Urinary bladder (tissue), 4 donors: ENCODE measurements around the gene MAGI3. TPM values are rescaled to one million over a fixed set of nuclear protein-coding genes. Genes with fewer than 3 reads are reported as not detected.

Experiments used
- DNase-seq: peaks from one replicate; pipeline ENCODE4 v3.0.0-alpha.2; 2015; ENCODE audit errors: extremely low spot score
- H3K27ac ChIP-seq: one replicate; pipeline ENCODE4 v1.5.1; 2013; ENCODE audit warnings: low read depth, mild to moderate bottlenecking, moderate library complexity
- H3K36me3 ChIP-seq: one replicate; pipeline ENCODE4 v1.6.1; 2013; ENCODE audit warnings: mild to moderate bottlenecking, moderate library complexity; ENCODE audit not compliant: insufficient read depth
- H3K4me1 ChIP-seq: one replicate; pipeline ENCODE4 v1.6.1; 2013; ENCODE audit warnings: mild to moderate bottlenecking, moderate library complexity; ENCODE audit not compliant: insufficient read depth
- H3K4me3 ChIP-seq: one replicate; pipeline ENCODE4 v1.5.1; 2013; ENCODE audit warnings: low read depth, low read length
- WGBS: extraction: QIAGEN DNeasy Blood & Tissue Kit; methylation state at CpG from one replicate; pipeline ENCODE4 v1.1.7; 2013; 5-methylcytosine and 5-hydroxymethylcytosine counted together
- polyA plus RNA-seq: library from polyadenylated mRNA; stranded (reverse); fragments of 200-250 nt; gene quantifications from one replicate; pipeline ENCODE4 v1.2.3, GENCODE V29; 2013
- total RNA-seq: library from RNA; depleted of rRNA; stranded (reverse); fragments of >200 nt; gene quantifications from one replicate; pipeline ENCODE4 v1.2.3, GENCODE V29; 2014
- donor health status: healthy with polysubstance abuse.
- donor health status: healthy.

Gene MAGI3
- total RNA-seq (34.7 TPM), polyA plus RNA-seq (6.1 TPM)

- under 1% methylated on average over 89 of the region's 89 CpGs for WGBS
- Histone ChIP-seq H3K36me3 (no peaks in the 10 kb centered on the region), H3K4me3 (peak within 1 kb of the TSS; percentile 99), H3K4me1 (no peaks in the 10 kb centered on the region), H3K27ac (peak within 1 kb of the TSS; percentile 86)
- peak; percentile 98 for DNase-seq
These were observed at the start of gene MAGI3 for GRCh38 chr1:113389953-113390834. TSS of gene MAGI3 (plus strand) at chr1:113390515. CDS start at chr1:113391034, 519 bp downstream.

GRCh38 chr1:113353580-113353979 is 36.7 kb upstream of the MAGI3 start:
- DNase-seq, result no peak
- Histone ChIP-seq H3K36me3 (no peaks in the 10 kb centered on the region), H3K27ac (no peak overlapping the region), H3K4me3 (no peak overlapping the region), H3K4me1 (no peaks in the 10 kb centered on the region)
- 49% methylated on average over 2 of the region's 2 CpGs for WGBS

DNA sequence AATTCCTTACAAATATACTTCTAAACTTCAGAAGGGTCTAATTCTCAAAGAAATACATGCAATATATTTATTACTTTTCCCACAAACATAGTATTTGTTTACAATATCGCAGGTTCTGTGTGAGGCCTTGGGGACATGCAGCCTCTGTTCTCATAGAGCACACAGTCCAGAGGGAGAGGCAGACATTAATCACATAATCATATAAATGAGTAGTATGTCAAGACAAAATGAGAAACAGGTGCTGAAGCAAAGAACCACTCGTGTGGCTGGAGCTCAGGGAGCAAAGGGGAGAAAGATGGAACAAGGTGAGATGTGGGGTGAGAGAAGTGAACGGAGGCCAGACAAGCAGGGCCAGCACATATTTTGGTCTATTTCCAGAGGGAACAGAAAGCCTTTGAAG is 26.4 kb upstream of the MAGI3 start:
- H3K4me1 ChIP-seq, result no peaks in the 10 kb centered on the region
- H3K27ac ChIP-seq, result no peak overlapping the region
- no peak overlapping the region for H3K4me3 ChIP-seq
- 54% methylated on average over 3 of the region's 3 CpGs for WGBS
- no peak for DNase-seq
- no peaks in the 10 kb centered on the region for H3K36me3 ChIP-seq

GRCh38 chr1:113369040-113369439 is 21.3 kb upstream of the MAGI3 start:
- no peaks in the 10 kb centered on the region for H3K4me1 ChIP-seq
- DNase-seq, result no peak
- no peak overlapping the region for H3K27ac ChIP-seq
- no peaks in the 10 kb centered on the region for H3K36me3 ChIP-seq
- H3K4me3 ChIP-seq, result no peak overlapping the region

DNA sequence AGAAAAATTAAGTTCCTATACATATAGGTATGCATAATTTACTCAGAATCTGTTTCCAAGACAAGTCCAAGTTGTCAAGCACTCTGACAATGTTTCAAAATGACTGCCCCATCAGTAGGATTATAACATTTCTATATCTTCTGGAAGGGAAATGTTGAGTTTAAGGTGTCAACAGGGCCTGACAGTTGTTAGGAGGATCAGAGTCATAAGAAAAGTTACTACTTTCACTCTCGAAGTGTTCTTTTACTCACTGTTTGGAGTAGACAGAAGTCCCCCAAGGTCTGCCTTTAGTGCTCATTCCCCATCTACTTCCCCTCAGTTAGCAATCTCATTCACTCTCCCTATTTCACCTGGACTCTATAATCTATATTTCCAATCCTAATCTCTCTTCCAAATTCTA is 20.6 kb upstream of the MAGI3 start:
- 84% methylated on average over 1 of the region's 1 CpG for WGBS
- Histone ChIP-seq H3K4me1 (no peaks in the 10 kb centered on the region), H3K4me3 (no peak overlapping the region), H3K27ac (no peak overlapping the region), H3K36me3 (no peaks in the 10 kb centered on the region)
- DNase-seq, result no peak

DNA sequence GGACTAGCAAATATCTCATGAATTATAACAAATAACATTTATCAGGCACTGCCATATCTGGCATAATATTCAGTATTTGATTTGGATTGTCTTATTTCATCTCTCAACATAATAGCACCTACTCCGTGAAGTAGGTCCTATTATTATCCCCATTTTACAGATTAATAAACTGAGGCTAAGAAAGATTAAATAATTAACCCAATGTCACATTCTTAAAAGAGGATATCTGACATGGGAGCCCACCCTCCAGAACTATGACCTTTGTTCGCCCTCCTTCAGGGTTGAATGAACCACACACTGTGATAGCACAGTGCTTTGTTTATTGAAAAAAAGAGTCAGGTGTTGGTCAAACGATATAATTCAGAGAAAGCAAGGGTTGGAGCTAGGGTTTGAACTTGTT is 19.4 kb upstream of the MAGI3 start:
- H3K36me3 ChIP-seq, result no peaks in the 10 kb centered on the region
- 91% methylated on average over 3 of the region's 3 CpGs for whole genome bisulfite sequencing
- no peak overlapping the region for H3K27ac ChIP-seq
- no peak for DNase-seq
- H3K4me1 ChIP-seq, result no peaks in the 10 kb centered on the region
- no peak overlapping the region for H3K4me3 ChIP-seq

DNA sequence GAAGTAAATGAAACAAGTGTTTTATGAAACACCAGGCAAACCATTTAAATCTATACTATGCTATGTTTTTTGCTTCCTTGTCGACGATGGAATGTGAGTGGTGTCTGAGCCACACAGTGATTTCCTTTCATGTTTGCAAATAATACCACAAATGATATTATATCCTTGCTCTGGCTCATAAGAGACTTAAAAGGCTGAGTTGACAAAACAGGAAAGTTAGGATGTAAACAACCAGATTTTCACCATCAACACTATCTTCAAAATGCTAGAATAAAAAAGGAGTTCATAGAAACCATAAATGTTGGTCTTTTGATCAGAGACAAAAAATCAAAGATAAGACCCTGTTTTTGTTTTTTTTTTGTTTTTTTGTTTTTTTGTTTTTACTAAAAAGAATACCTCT is 17.8 kb upstream of the MAGI3 start:
- Histone ChIP-seq H3K36me3 (no peaks in the 10 kb centered on the region), H3K4me3 (no peak overlapping the region), H3K27ac (no peak overlapping the region), H3K4me1 (no peaks in the 10 kb centered on the region)
- no peak for DNase-seq
- 41% methylated on average over 2 of the region's 2 CpGs for WGBS

DNA sequence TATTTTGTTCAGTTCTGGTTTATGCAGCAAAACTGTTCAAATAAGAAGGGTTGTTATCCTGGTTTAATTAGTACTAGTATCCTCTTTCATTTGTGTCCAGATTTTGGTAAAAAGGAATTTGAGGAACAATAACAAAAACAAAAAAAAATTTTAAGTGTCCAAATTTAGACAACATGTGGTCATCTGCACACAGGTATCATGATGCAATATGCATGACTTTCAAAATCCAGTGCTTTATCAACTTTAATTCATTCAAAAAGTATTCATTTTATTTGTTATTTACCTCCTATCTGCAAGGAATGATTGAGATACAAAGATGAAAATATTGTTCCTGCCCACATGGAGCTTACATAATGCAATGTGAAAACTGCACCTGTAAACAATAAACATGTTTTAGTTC is 16.7 kb upstream of the MAGI3 start:
- Histone ChIP-seq H3K4me3 (no peak overlapping the region), H3K36me3 (no peaks in the 10 kb centered on the region), H3K4me1 (no peaks in the 10 kb centered on the region), H3K27ac (no peak overlapping the region)
- DNase-seq, result no peak

DNA sequence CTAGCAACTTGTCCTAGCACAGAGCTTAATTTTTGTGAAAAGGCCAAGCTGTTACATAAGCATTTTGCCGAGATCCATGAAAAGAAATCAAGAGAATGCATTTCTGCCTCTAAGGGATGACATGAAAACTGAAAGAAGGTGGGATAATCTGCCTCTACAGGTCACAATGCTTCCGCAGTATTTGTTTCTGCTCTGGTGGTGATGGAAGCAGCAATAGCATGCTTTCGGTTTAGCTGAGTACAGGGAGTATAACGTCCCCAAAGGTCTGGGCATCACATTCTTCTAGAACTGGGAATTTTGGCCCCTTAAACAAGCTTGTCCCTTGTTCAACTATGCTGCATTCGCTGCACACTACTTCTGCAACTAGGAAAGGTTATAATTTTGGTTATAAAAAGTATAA is 14.4 kb upstream of the MAGI3 start:
- no peaks in the 10 kb centered on the region for H3K36me3 ChIP-seq
- no peak overlapping the region for H3K4me3 ChIP-seq
- DNase-seq, result no peak
- H3K27ac ChIP-seq, result no peak overlapping the region
- no peaks in the 10 kb centered on the region for H3K4me1 ChIP-seq
- 34% methylated on average over 5 of the region's 5 CpGs for WGBS

- no peaks in the 10 kb centered on the region for H3K36me3 ChIP-seq
- DNase-seq, result no peak
- no peaks in the 10 kb centered on the region for H3K4me1 ChIP-seq
- WGBS, result 91% methylated on average over 3 of the region's 3 CpGs
- no peak overlapping the region for H3K4me3 ChIP-seq
- H3K27ac ChIP-seq, result no peak overlapping the region
These were observed 10.2 kb upstream of the MAGI3 start for GRCh38 chr1:113380075-113380474.

DNA sequence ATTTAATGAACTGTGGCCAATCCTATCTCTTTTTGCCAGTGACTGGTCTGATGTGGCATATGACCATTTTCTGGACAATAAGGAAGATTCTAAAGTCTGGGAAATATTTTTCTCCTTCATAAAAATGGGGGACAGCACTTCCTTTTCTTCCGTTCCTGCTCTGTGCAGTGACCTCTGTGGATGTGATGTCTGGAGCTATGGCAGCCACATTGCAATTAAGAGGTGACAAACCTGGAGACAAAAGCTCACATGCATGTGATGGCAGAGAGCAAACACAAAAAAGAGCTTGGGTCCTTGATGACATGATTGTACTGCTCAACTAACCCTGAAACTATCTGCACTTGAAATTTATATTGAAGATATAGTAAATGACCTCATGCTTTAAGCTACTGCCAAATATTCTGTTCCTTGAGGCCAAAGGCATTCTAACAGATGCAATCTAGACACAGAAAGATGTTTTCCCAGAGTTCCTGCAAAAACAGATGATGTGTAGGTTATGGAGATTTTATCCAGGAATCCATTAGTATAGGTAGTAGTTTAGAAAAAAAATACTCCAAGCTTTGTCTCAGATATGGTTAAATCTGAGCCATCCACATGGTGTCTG is 2.2 kb upstream of the MAGI3 start:
- no peak for DNase-seq
- H3K4me1 ChIP-seq, result no peaks in the 10 kb centered on the region
- no peak overlapping the region for H3K4me3 ChIP-seq
- WGBS, result 93% methylated on average over 1 of the region's 1 CpG
- H3K36me3 ChIP-seq, result no peaks in the 10 kb centered on the region
- H3K27ac ChIP-seq, result no peak overlapping the region

GRCh38 chr1:113388621-113389358 is 1.5 kb upstream of the MAGI3 start:
- Histone ChIP-seq H3K4me3 (peak overlapping the region; percentile 99), H3K27ac (no peak overlapping the region), H3K4me1 (no peaks in the 10 kb centered on the region), H3K36me3 (no peaks in the 10 kb centered on the region)
- WGBS, result 45% methylated on average over 8 of the region's 8 CpGs
- no peak for DNase-seq

- no peak for DNase-seq
- Histone ChIP-seq H3K27ac (no peak overlapping the region), H3K36me3 (no peaks in the 10 kb centered on the region), H3K4me1 (no peaks in the 10 kb centered on the region), H3K4me3 (peak overlapping the region; percentile 99)
- WGBS, result 4% methylated on average over 13 of the region's 13 CpGs
These were observed 859 bp upstream of the MAGI3 start for GRCh38 chr1:113389359-113389952.
